VCaP (cell line): ENCODE results near the gene CYP4F2.
"Not testable (repeated sequence)": the region's sequence is repeated elsewhere in the genome, so short reads cannot be mapped to it uniquely, and the experiment has no call there.

Experiments used
- H3K27ac ChIP-seq: fragments of 450-650 bp; 2 replicates; pipeline ENCODE4 v1.5.1; 2017
- CTCF ChIP-seq: fragments of 450-650 bp; conservative IDR thresholded peaks from 2 replicates; pipeline ENCODE4 v1.5.1; 2017; ENCODE audit warnings: mild to moderate bottlenecking, moderate library complexity

The CYP4F2 gene

GRCh38 chr19:15913830-15914229, 16.0 kb upstream of the CYP4F2 start:
- no peak for TF ChIP-seq CTCF
- no peak overlapping the region for H3K27ac ChIP-seq

- no peak for TF ChIP-seq CTCF
- H3K27ac ChIP-seq, result no peak overlapping the region
These were observed 15.5 kb upstream of the CYP4F2 start for GRCh38 chr19:15913384-15913783.

- H3K27ac ChIP-seq, result no peak overlapping the region
- no peak for TF ChIP-seq CTCF
These were observed 13.8 kb upstream of the CYP4F2 start for GRCh38 chr19:15911599-15912235.

GRCh38 chr19:15905026-15905425, 7.2 kb upstream of the CYP4F2 start:
- TF ChIP-seq CTCF, result no peak
- no peak overlapping the region for H3K27ac ChIP-seq

- not testable (repeated sequence) for H3K27ac ChIP-seq
These were observed 5.0 kb upstream of the CYP4F2 start for GRCh38 chr19:15902898-15903297.

GRCh38 chr19:15902254-15902653, 4.4 kb upstream of the CYP4F2 start:
- no peak overlapping the region for H3K27ac ChIP-seq
- TF ChIP-seq CTCF, result no peak

GRCh38 chr19:15900504-15900903, 2.6 kb upstream of the CYP4F2 start:
- no peak for TF ChIP-seq CTCF
- H3K27ac ChIP-seq, result no peak overlapping the region

- H3K27ac ChIP-seq, result not testable (repeated sequence)
These were observed 2.2 kb upstream of the CYP4F2 start for GRCh38 chr19:15900032-15900431.

GRCh38 chr19:15899561-15899960, 1.7 kb upstream of the CYP4F2 start:
- H3K27ac ChIP-seq, result not testable (repeated sequence)
